ENCODE measurements around the gene ZNF548.

DNA sequence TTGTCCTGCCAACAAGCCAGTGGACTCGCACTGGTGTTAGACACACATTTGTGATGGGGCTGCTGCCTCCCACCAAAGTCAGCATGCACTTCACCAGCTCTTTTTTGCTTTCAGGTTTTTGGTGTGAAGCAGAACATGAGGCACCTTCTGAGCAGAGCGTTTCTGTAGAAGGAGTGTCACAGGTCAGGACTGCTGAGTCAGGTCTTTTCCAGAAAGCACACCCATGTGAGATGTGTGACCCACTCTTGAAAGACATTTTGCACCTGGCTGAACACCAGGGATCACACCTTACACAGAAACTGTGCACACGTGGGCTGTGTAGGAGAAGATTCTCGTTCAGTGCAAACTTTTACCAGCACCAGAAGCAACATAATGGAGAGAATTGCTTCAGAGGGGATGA lies 33.7 kb upstream of the ZNF548 start:
- TF ChIP-seq POLR2A (IDR thresholded peaks at IDR 0.05) (no peak), POLR2AphosphoS5 (IDR thresholded peaks at IDR 0.05) (no peak), EP300 (IDR thresholded peaks at IDR 0.05) (no peak)
- TF ChIP-seq, protein P1, sequence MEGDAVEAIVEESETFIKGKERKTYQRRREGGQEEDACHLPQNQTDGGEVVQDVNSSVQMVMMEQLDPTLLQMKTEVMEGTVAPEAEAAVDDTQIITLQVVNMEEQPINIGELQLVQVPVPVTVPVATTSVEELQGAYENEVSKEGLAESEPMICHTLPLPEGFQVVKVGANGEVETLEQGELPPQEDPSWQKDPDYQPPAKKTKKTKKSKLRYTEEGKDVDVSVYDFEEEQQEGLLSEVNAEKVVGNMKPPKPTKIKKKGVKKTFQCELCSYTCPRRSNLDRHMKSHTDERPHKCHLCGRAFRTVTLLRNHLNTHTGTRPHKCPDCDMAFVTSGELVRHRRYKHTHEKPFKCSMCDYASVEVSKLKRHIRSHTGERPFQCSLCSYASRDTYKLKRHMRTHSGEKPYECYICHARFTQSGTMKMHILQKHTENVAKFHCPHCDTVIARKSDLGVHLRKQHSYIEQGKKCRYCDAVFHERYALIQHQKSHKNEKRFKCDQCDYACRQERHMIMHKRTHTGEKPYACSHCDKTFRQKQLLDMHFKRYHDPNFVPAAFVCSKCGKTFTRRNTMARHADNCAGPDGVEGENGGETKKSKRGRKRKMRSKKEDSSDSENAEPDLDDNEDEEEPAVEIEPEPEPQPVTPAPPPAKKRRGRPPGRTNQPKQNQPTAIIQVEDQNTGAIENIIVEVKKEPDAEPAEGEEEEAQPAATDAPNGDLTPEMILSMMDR (IDR thresholded peaks at IDR 0.05), result no peak
